HepG2 (cell line): ENCODE results near the gene GEMIN2. TPM values are rescaled to one million over a fixed set of nuclear protein-coding genes. Genes with fewer than 3 reads are reported as not detected.

Source experiments
- ARID4A ChIP-seq: sonication (generic); formaldehyde crosslinking; IDR thresholded peaks from 2 replicates; pipeline ENCODE4 v1.5.0; 2020; ENCODE audit warnings: mild to moderate bottlenecking, missing genetic modification reagents, borderline replicate concordance
- EEA1 ChIP-seq: sonication (generic); formaldehyde crosslinking; IDR thresholded peaks from 2 replicates; pipeline ENCODE4 v1.5.1; 2020; ENCODE audit warnings: mild to moderate bottlenecking, missing genetic modification reagents, borderline replicate concordance
- GATAD1 ChIP-seq: IDR thresholded peaks from 2 replicates; pipeline ENCODE4 v1.6.1; 2016; ENCODE audit warnings: missing genetic modification reagents, missing compliant biosample characterization
- KLF15 ChIP-seq: sonication (generic); formaldehyde crosslinking; IDR thresholded peaks from 2 replicates; pipeline ENCODE4 v1.8.1; 2023; ENCODE audit warnings: borderline replicate concordance, mild to moderate bottlenecking, inconsistent platforms, missing genetic modification reagents, mixed read lengths
- MXI1 ChIP-seq: IDR thresholded peaks from 3 replicates; pipeline ENCODE4 v1.6.1; 2012; ENCODE audit warnings: low read depth, low read length, inconsistent platforms, borderline replicate concordance
- NR1H2 ChIP-seq: sonication (generic); formaldehyde crosslinking; IDR thresholded peaks from 2 replicates; pipeline ENCODE4 v1.8.1; 2022; ENCODE audit warnings: low read depth, missing genetic modification reagents, borderline replicate concordance
- SATB2 ChIP-seq: sonication (generic); formaldehyde crosslinking; IDR thresholded peaks from 2 replicates; pipeline ENCODE4 v1.5.0; 2020; ENCODE audit warnings: missing genetic modification reagents
- SIX4 ChIP-seq: sonication (generic); formaldehyde crosslinking; IDR thresholded peaks from 2 replicates; pipeline ENCODE4 v1.4.0; 2020; ENCODE audit warnings: missing genetic modification reagents
- TSC22D2 ChIP-seq: sonication (generic); formaldehyde crosslinking; IDR thresholded peaks from 2 replicates; pipeline ENCODE4 v1.5.1; 2020; ENCODE audit warnings: missing genetic modification reagents, mild to moderate bottlenecking, borderline replicate concordance
- ZFP82 ChIP-seq: sonication (generic); formaldehyde crosslinking; IDR thresholded peaks from 2 replicates; pipeline ENCODE4 v1.5.1; 2020; ENCODE audit warnings: mild to moderate bottlenecking, missing genetic modification reagents, borderline replicate concordance
- ZNF281 ChIP-seq: sonication (generic); formaldehyde crosslinking; IDR thresholded peaks from 2 replicates; pipeline ENCODE4 v1.4.0; 2020; ENCODE audit warnings: missing genetic modification reagents, borderline replicate concordance
- ZNF343 ChIP-seq: sonication (generic); formaldehyde crosslinking; IDR thresholded peaks from 2 replicates; pipeline ENCODE4 v1.4.0; 2020; ENCODE audit warnings: mild to moderate bottlenecking, missing genetic modification reagents
- ZUFSP ChIP-seq: sonication (generic); formaldehyde crosslinking; IDR thresholded peaks from 2 replicates; pipeline ENCODE4 v1.9.0; 2021; ENCODE audit warnings: missing genetic modification reagents, mild to moderate bottlenecking, borderline replicate concordance
- polyA plus RNA-seq, 8 experiments: library from polyadenylated mRNA; depleted of rRNA in 3 of 8; stranded (reverse) in 7 of 8; unstranded in 1 of 8; fragments of >200 nt; fragmentation: Illumina TruSeq in 4 of 8; extraction: Trizol in 4 of 8; gene quantifications; 2 replicates each; pipeline versions ENCODE4 v1.2.1 to v1.2.3, GENCODE V29; 2011 to 2016; ENCODE audit warnings: low read depth in 4 of 8, missing spikeins in 1 of 8, mixed read lengths in 1 of 8; ENCODE audit not compliant: insufficient read depth in 1 of 8
- total RNA-seq, 5 experiments: library from RNA; depleted of rRNA; stranded (reverse); fragments of >200 nt; fragmentation: Illumina TruSeq; extraction: Trizol; gene quantifications; 2 replicates each; pipeline ENCODE4 v1.2.3, GENCODE V29; 2016; ENCODE audit warnings: low read depth in 1 of 5

The GEMIN2 gene
- total and polyA plus RNA-seq, 2 of the 13 experiments (the other 11 are each of a cell fraction or from before 2014, with no cell fraction given) = 54.8 to 110 TPM

GRCh38 chr14:39114073-39114838 is at the start of gene GEMIN2 (continued):
- TF ChIP-seq ARID4A (CRISPR knock-in tag) = peak; percentile 98
- peak; percentile 91; the same call in 2 of the 3 replicates for TF ChIP-seq MXI1
- peak; percentile 94 for TF ChIP-seq GATAD1 (CRISPR knock-in tag)
- peak; percentile 84; the same call in 1 of the 2 replicates for TF ChIP-seq KLF15
- TF ChIP-seq NR1H2 (CRISPR knock-in tag) = no peak
- peak; percentile 84; the same call in 1 of the 2 replicates for TF ChIP-seq SATB2 (CRISPR knock-in tag)
- TF ChIP-seq ZFP82 (CRISPR knock-in tag) = no peak
- TF ChIP-seq ZNF343 = peak; percentile 94
- no peak for TF ChIP-seq ZUFSP (CRISPR knock-in tag)
- no peak; the same call in 1 of the 2 replicates for TF ChIP-seq ZNF281 (CRISPR knock-in tag)
- TF ChIP-seq TSC22D2 = no peak; the same call in 1 of the 2 replicates
- TF ChIP-seq EEA1 (CRISPR knock-in tag) = no peak; the same call in 1 of the 2 replicates
- TF ChIP-seq SIX4 (CRISPR knock-in tag) = no peak; the same call in 1 of the 2 replicates
